NCI-H2196 (cell line): ENCODE results near the gene ARL6IP6.

Experiments used
- DNase-seq: peaks from one replicate; lab custom pipeline; 2025; ENCODE audit not compliant: unreplicated experiment; lab: John Stamatoyannopoulos, UW

The ARL6IP6 gene

GRCh38 chr2:152718076-152718908 lies at the start of gene ARL6IP6:
Gene ARL6IP6, plus strand, starts transcription at chr2:152718620. Its CDS starts 5 bp downstream, at chr2:152718625.
- peak; percentile 91 for DNase-seq

- DNase-seq: no peak
These were observed 44.1 kb upstream of the ARL6IP6 start for GRCh38 chr2:152674334-152674733.

- DNase-seq: no peak
These were observed 42.0 kb upstream of the ARL6IP6 start for GRCh38 chr2:152676461-152676860.

GRCh38 chr2:152678808-152679207 lies 39.6 kb upstream of the ARL6IP6 start:
- no peak for DNase-seq

- DNase-seq: no peak
These were observed 35.8 kb upstream of the ARL6IP6 start for GRCh38 chr2:152682663-152683062.

- no peak for DNase-seq
These were observed 35.0 kb upstream of the ARL6IP6 start for GRCh38 chr2:152683400-152683799.

- DNase-seq: no peak
These were observed 32.1 kb upstream of the ARL6IP6 start for GRCh38 chr2:152686321-152686720.

- no peak for DNase-seq
These were observed 25.4 kb upstream of the ARL6IP6 start for GRCh38 chr2:152693033-152693432.

GRCh38 chr2:152694161-152694661 lies 24.2 kb upstream of the ARL6IP6 start:
- DNase-seq: peak; percentile 3

- no peak for DNase-seq
These were observed 22.7 kb upstream of the ARL6IP6 start for GRCh38 chr2:152695763-152696162.

GRCh38 chr2:152696476-152696875 lies 21.9 kb upstream of the ARL6IP6 start:
- no peak for DNase-seq

- no peak for DNase-seq
These were observed 17.2 kb upstream of the ARL6IP6 start for GRCh38 chr2:152701198-152701597.

- no peak for DNase-seq
These were observed 11.9 kb upstream of the ARL6IP6 start for GRCh38 chr2:152706477-152707021.

GRCh38 chr2:152708742-152709141 lies 9.7 kb upstream of the ARL6IP6 start:
- no peak for DNase-seq

- no peak for DNase-seq
These were observed 7.7 kb upstream of the ARL6IP6 start for GRCh38 chr2:152710713-152711112.

GRCh38 chr2:152715112-152715511 lies 3.3 kb upstream of the ARL6IP6 start:
- DNase-seq: no peak

GRCh38 chr2:152715854-152716428 lies 2.5 kb upstream of the ARL6IP6 start:
- peak; percentile 3 for DNase-seq

GRCh38 chr2:152716805-152717227 lies 1.6 kb upstream of the ARL6IP6 start:
- DNase-seq: no peak

GRCh38 chr2:152717228-152718075 lies 968 bp upstream of the ARL6IP6 start, which contains the start of gene PRPF40A:
Gene PRPF40A, minus strand, starts transcription at chr2:152717461. Its CDS starts 22 bp downstream, at chr2:152717439.
- peak; percentile 97 for DNase-seq

GRCh38 chr2:152718909-152719645 lies 657 bp downstream of the ARL6IP6 start:
- DNase-seq: peak; percentile 53
